Activated gamma-delta T cell treated with Interleukin-2 at 50 U/mL for 16 hours (primary cell): Measurements from ENCODE around the gene NES.
"Not testable (repeated sequence)": the region's sequence is repeated elsewhere in the genome, so short reads cannot be mapped to it uniquely, and the experiment has no call there.

Experiments
- DNase-seq: peaks from one replicate; pipeline ENCODE4 v3.0.0-alpha.2; 2020

The NES gene

GRCh38 chr1:156644146-156644545 lies 33.1 kb downstream of the NES start:
- DNase-seq, result no peak

GRCh38 chr1:156643778-156644092 lies 33.5 kb downstream of the NES start:
- no peak for DNase-seq

- no peak for DNase-seq
Measured at GRCh38 chr1:156643049-156643777, 34.0 kb downstream of the NES start.

GRCh38 chr1:156642265-156643048 lies 34.8 kb downstream of the NES start:
- no peak for DNase-seq

- no peak for DNase-seq
Measured at GRCh38 chr1:156641761-156642264, 35.4 kb downstream of the NES start, which contains the start of gene BCAN. BCAN (plus strand) TSS chr1:156642117; CDS start chr1:156646055, 3,938 bp downstream.

- no peak for DNase-seq
Measured at GRCh38 chr1:156640842-156641706, 36.1 kb downstream of the NES start.

- DNase-seq, result no peak
Measured at GRCh38 chr1:156639601-156640101, 37.6 kb downstream of the NES start.

GRCh38 chr1:156638189-156638985 lies 38.8 kb downstream of the NES start:
- no peak for DNase-seq

- DNase-seq, result no peak
Measured at GRCh38 chr1:156632355-156632754, 44.9 kb downstream of the NES start.

- DNase-seq, result not testable (repeated sequence)
Measured at GRCh38 chr1:156631152-156631551, 46.1 kb downstream of the NES start.

- DNase-seq, result no peak
Measured at GRCh38 chr1:156629823-156630449, 47.3 kb downstream of the NES start.

- DNase-seq, result no peak
Measured at GRCh38 chr1:156627313-156627880, 49.8 kb downstream of the NES start.

- DNase-seq, result no peak
Measured at GRCh38 chr1:156626079-156626438, 51.1 kb downstream of the NES start.

GRCh38 chr1:156625436-156626078 lies 51.6 kb downstream of the NES start:
- peak; percentile 70 for DNase-seq

GRCh38 chr1:156624814-156625435 lies 52.3 kb downstream of the NES start:
- no peak for DNase-seq

- peak; percentile 26 for DNase-seq
Measured at GRCh38 chr1:156623946-156624813, 53.0 kb downstream of the NES start.

GRCh38 chr1:156622581-156623297 lies 54.5 kb downstream of the NES start:
- no peak for DNase-seq

- DNase-seq, result no peak
Measured at GRCh38 chr1:156619582-156619955, 57.6 kb downstream of the NES start.
